ENCODE measurements around the gene NRP1.

NRP1 gene

DNA sequence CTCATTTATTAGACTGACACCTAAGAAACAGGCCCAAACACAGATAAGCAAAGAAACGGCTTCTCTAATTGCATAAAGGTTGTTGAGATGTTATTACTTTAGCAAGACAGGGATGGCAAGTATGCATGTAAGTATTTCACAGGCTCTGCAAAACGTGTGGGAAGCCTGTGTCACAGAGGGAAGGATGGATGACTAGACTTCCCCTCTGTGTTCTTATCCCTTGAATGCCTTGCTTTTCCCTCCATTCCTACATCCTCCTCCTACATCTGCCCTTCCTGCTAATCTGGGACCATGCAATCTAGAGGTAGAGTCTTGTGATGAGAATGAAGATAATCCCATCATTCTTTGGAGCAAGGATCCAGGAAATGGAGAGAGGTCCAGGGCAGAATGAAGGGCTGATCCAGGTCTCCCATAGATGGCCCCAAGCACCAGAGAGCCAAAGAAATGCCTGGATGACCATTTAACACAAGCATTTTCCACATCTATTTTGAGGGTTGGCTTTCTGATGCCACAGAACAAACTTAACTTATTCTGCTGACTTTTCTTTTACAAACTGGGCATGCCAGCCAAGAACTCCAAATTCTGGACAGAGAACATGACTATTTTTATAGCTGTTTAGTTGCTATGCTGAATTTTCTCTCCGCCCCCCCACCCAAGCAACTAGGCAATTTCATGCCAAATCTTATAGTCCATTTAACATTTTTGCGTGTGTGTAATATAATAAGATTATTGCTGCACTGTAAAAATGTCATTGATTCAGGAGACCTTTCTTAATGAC is 48.1 kb downstream of the NRP1 start:
- ChIA-PET POLR2A (no interaction called here), CTCF (no interaction called here)
- TF ChIP-seq, protein P1, sequence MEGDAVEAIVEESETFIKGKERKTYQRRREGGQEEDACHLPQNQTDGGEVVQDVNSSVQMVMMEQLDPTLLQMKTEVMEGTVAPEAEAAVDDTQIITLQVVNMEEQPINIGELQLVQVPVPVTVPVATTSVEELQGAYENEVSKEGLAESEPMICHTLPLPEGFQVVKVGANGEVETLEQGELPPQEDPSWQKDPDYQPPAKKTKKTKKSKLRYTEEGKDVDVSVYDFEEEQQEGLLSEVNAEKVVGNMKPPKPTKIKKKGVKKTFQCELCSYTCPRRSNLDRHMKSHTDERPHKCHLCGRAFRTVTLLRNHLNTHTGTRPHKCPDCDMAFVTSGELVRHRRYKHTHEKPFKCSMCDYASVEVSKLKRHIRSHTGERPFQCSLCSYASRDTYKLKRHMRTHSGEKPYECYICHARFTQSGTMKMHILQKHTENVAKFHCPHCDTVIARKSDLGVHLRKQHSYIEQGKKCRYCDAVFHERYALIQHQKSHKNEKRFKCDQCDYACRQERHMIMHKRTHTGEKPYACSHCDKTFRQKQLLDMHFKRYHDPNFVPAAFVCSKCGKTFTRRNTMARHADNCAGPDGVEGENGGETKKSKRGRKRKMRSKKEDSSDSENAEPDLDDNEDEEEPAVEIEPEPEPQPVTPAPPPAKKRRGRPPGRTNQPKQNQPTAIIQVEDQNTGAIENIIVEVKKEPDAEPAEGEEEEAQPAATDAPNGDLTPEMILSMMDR (IDR thresholded peaks at IDR 0.05; ENCODE audit: control extremely low read depth, extremely low read depth, low read depth, missing control alignments): no peak
- DNase-seq (ENCODE audit: extremely low spot score): no peak

DNA sequence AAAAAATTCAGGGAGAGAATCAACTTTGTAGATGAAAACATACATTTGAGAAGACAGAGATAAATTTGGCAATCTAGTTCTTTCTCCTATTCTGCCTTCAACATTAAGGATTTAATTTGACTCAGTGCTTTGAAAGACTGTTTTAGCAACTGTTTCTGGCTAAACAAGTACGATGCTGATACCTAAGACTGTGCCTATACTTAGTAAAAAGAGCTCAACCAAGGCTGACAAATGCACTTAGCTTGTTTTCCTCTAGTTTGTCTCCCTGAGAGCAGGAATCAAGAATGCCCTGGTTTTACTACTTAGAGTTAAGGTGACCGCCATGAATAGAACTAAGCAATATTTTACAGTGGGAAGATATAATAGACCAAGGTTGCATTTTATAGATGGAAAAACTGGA is 49.5 kb downstream of the NRP1 start:
- TF ChIP-seq, protein P1 (IDR thresholded peaks at IDR 0.05; ENCODE audit: control extremely low read depth, extremely low read depth, low read depth, missing control alignments): no peak
- ChIA-PET POLR2A (no interaction called here), CTCF (no interaction called here)
- no peak for DNase-seq (ENCODE audit: extremely low spot score)

DNA sequence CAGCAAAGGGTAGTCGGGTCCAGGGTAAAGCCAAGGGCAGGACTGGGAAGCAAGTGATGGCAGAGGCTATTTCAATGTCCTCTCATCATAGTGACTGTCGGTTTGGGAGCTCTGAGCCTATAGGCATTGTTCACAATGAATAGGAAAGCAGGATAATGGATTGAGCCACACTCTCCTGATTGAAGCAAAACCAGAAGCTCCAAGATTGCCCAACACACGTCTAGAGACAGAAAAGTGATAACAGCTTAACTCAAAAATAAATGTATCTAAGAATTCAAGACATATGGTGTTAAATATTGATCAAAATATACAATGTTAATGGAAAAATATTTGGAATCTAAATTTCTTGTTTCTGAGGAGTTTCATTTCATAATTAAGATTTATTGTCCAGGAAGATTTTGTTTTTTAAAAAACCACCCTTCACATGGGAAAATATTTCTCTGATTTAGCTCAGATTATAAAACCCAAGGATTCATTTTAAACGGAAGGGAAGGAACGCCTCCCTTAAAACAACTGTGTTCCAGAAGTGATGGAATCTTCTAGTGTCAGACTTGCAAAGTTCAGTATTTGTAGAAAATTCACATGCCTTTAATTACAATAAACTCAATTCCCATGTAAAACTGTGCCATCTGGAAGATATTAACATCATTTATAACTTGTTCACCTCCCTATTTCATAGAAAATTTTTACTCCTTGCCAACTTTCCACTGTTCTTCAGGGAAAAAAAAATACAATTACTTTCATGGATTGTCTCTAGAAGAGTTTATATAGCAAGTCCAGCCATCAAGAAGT is 54.5 kb downstream of the NRP1 start:
- no peak for DNase-seq (ENCODE audit: extremely low spot score)
- ChIA-PET POLR2A (no interaction called here), CTCF (interaction anchor here (1.6 kb wide), 1 partner anchor 25 kb away, joined by 4 read pairs; no protein-coding TSS in a partner anchor)
- TF ChIP-seq, protein P1 (IDR thresholded peaks at IDR 0.05; ENCODE audit: control extremely low read depth, extremely low read depth, low read depth, missing control alignments): no peak

DNA sequence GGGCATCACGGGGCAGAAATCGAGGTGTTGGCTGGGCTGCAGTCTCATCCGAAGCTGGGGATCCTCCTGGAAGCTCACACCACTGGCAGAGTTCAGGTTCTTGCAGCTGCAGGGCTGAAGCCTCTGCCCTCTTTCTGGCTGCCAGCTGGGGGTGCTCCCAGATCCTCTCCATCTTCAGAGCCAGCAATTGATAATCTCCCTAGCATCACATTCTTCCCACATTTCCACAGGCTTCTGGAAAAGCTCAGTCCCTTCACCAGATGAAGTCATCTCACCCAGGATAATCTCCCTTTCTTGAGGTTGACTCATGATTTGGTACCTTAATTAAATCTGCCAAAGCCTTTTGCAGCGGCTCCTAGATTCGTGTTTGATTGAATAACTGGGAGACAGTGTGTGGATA is 55.2 kb downstream of the NRP1 start:
- DNase-seq (ENCODE audit: extremely low spot score): no peak
- CTCF ChIA-PET: interaction anchor here (1.2 to 1.6 kb wide), 2 partner anchors 9 to 24 kb away, joined by 3 to 4 read pairs; no protein-coding TSS in a partner anchor
- TF ChIP-seq, protein P1 (IDR thresholded peaks at IDR 0.05; ENCODE audit: control extremely low read depth, extremely low read depth, low read depth, missing control alignments): no peak
- POLR2A ChIA-PET: no interaction called here

DNA sequence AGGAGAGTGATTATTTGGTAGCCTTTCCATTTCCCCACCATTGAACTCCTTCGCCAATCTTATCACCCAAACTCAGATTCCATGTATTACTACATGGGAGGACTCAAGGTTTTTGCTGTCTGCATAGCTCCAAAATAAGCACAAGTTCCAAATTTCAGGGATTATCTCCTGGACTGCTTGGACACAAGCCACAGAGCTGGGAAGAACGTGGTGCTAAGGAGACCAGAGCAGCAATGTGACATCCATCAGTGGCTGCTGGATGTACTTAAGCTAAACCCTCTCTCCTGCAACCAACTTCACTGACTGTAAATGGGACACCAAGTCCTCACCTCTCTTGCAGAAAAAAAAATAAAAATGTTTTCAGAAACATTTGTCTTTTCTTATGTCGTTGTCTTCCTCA is 56.3 kb downstream of the NRP1 start:
- ChIA-PET POLR2A (no interaction called here), CTCF (interaction anchor here (0.8 to 1.6 kb wide), 3 partner anchors 10 to 1361 kb away, joined by 3 to 4 read pairs (median 3); no protein-coding TSS in a partner anchor)
- no peak for DNase-seq (ENCODE audit: extremely low spot score)
- TF ChIP-seq, protein P1 (IDR thresholded peaks at IDR 0.05; ENCODE audit: control extremely low read depth, extremely low read depth, low read depth, missing control alignments): no peak

DNA sequence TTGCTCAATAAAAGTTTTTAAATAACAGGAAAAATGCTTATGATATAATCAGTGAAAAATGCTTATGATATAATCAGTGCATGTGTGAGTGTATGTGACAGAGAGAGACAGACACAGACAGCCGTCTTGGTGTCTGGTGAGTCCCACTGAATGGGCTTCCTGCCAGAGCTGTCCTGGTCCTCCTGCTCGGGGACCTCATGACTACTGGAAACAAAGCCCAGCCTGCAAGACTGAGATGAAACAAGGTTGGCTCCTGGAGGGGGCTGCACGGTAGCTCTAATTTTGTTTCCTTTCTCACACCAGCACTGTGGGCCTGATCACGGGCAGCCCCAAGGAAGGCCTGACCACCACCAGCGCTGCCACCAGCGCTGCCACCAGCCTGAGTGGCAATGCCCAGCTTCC is 57.3 kb downstream of the NRP1 start:
- ChIA-PET CTCF (no interaction called here), POLR2A (no interaction called here)
- DNase-seq (ENCODE audit: extremely low spot score): no peak
- TF ChIP-seq, protein P1 (IDR thresholded peaks at IDR 0.05; ENCODE audit: control extremely low read depth, extremely low read depth, low read depth, missing control alignments): no peak

All from GM10248 (cell line).